SU-DHL-6 (cell line): ENCODE measurements around the gene UBR4.

Experiments
- H2AFZ ChIP-seq: fragments of 200-600 bp; sonication (generic); 2 replicates; pipeline ENCODE4 v1.6.1; 2014; ENCODE audit warnings: low read depth, mild to moderate bottlenecking, moderate library complexity, mixed read lengths, antibody characterized with exemption, low read length; ENCODE audit not compliant: severe bottlenecking
- H3F3A ChIP-seq: fragments of 200-600 bp; shearing (Covaris generic); 2 replicates; pipeline ENCODE4 v1.6.0; 2016; ENCODE audit warnings: antibody characterized with exemption, mild to moderate bottlenecking; ENCODE audit not compliant: insufficient read depth
- H3K27ac ChIP-seq: fragments of 200-600 bp; sonication (generic); 2 replicates; pipeline ENCODE4 v1.5.1; 2016; ENCODE audit warnings: low read depth, mild to moderate bottlenecking, low read length, moderate library complexity, mixed read lengths
- H3K27me3 ChIP-seq: fragments of 200-600 bp; sonication (generic), shearing (Covaris generic); 2 replicates; pipeline ENCODE4 v1.6.0; 2014; ENCODE audit warnings: mild to moderate bottlenecking, low read length
- H3K36me3 ChIP-seq: fragments of 200-600 bp; sonication (generic); 2 replicates; pipeline ENCODE4 v1.6.1; 2014; ENCODE audit warnings: mild to moderate bottlenecking, low read length, mixed read lengths
- H3K4me2 ChIP-seq: fragments of 300-600, 200-600 bp; shearing (Covaris generic), sonication (generic); 2 replicates; pipeline ENCODE4 v1.6.0; 2014; ENCODE audit warnings: low read length, low read depth, mild to moderate bottlenecking; ENCODE audit not compliant: poor library complexity, severe bottlenecking
- H3K4me3 ChIP-seq: fragments of 200-600 bp; sonication (generic); 2 replicates; pipeline ENCODE4 v1.5.1; 2014; ENCODE audit warnings: antibody characterized with exemption, low read length, mild to moderate bottlenecking, mixed read lengths; ENCODE audit not compliant: insufficient read depth, poor library complexity, severe bottlenecking
- H3K79me2 ChIP-seq: fragments of 200-600 bp; sonication (generic); 2 replicates; pipeline ENCODE4 v1.6.1; 2014; ENCODE audit warnings: mild to moderate bottlenecking, low read length, moderate library complexity; ENCODE audit not compliant: insufficient read depth
- H3K9ac ChIP-seq: fragments of 200-600 bp; sonication (generic); 2 replicates; pipeline ENCODE4 v1.7.0; 2014; ENCODE audit warnings: mild to moderate bottlenecking, low read length
- H3K9me2 ChIP-seq: fragments of 200-600 bp; sonication (generic); replicated peaks from 2 replicates; pipeline ENCODE4 v1.6.1; 2014; ENCODE audit warnings: low read length; ENCODE audit not compliant: insufficient read depth
- H3K9me3 ChIP-seq: fragments of 200-600 bp; sonication (generic); 2 replicates; pipeline ENCODE4 v1.6.1; 2014; ENCODE audit warnings: low read length, mixed read lengths; ENCODE audit not compliant: insufficient read depth
- H4K20me1 ChIP-seq: fragments of 200-600 bp; sonication (generic); 2 replicates; pipeline ENCODE4 v1.6.1; 2014; ENCODE audit warnings: low read depth, mild to moderate bottlenecking, antibody characterized with exemption, low read length, moderate library complexity, mixed read lengths
- CTCF ChIP-seq: fragments of 200-600 bp; sonication (generic); IDR thresholded peaks from one replicate; pipeline ENCODE4 v1.5.1; 2017; ENCODE audit warnings: antibody characterized with exemption, mild to moderate bottlenecking, low read length, moderate library complexity; ENCODE audit not compliant: insufficient read depth, poor library complexity, severe bottlenecking
- EZH2phosphoT487 ChIP-seq: fragments of 200-600 bp; sonication (generic), shearing (Covaris generic); conservative IDR thresholded peaks from 2 replicates; pipeline ENCODE4 v1.6.1; 2018; ENCODE audit warnings: mild to moderate bottlenecking, antibody characterized with exemption, low read length, moderate library complexity, mixed read lengths

The UBR4 gene

GRCh38 chr1:19068639-19069276, 141.3 kb downstream of the UBR4 start:
- no peak overlapping the region for H2AFZ ChIP-seq
- H3K4me3 ChIP-seq: no peak overlapping the region
- no peaks in the 10 kb centered on the region for H3K9me2 ChIP-seq
- H3K36me3 ChIP-seq: no peaks in the 10 kb centered on the region
- no peak overlapping the region for H3K4me2 ChIP-seq
- H3F3A ChIP-seq: no peaks in the 10 kb centered on the region
- no peak overlapping the region for H3K27ac ChIP-seq
- no peaks in the 10 kb centered on the region for H3K9me3 ChIP-seq
- no peak overlapping the region for H3K9ac ChIP-seq
- no peaks in the 10 kb centered on the region for H3K79me2 ChIP-seq
- H3K27me3 ChIP-seq: no peaks in the 10 kb centered on the region
- no peaks in the 10 kb centered on the region for H4K20me1 ChIP-seq
- TF ChIP-seq CTCF (no peak), EZH2phosphoT487 (no peak)

- H3K79me2 ChIP-seq: no peaks in the 10 kb centered on the region
- H3K27me3 ChIP-seq: no peaks in the 10 kb centered on the region
- H2AFZ ChIP-seq: no peak overlapping the region
- H3K27ac ChIP-seq: no peak overlapping the region
- H3K36me3 ChIP-seq: no peaks in the 10 kb centered on the region
- H3K9me2 ChIP-seq: no peaks in the 10 kb centered on the region
- H3K9me3 ChIP-seq: no peaks in the 10 kb centered on the region
- H3F3A ChIP-seq: no peaks in the 10 kb centered on the region
- no peak overlapping the region for H3K4me2 ChIP-seq
- H4K20me1 ChIP-seq: no peaks in the 10 kb centered on the region
- H3K4me3 ChIP-seq: no peak overlapping the region
- no peak overlapping the region for H3K9ac ChIP-seq
- no peak for TF ChIP-seq EZH2phosphoT487
- no peak for TF ChIP-seq CTCF
These were observed 142.0 kb downstream of the UBR4 start for GRCh38 chr1:19067912-19068638.

- Histone ChIP-seq H3K9me3 (no peaks in the 10 kb centered on the region; the same call in 1 of the 2 replicates), H3K4me2 (no peak overlapping the region), H3K27ac (no peak overlapping the region), H4K20me1 (no peaks in the 10 kb centered on the region), H3K79me2 (no peaks in the 10 kb centered on the region), H3F3A (no peaks in the 10 kb centered on the region), H3K9me2 (no peaks in the 10 kb centered on the region), H3K9ac (no peak overlapping the region), H2AFZ (no peak overlapping the region), H3K36me3 (no peaks in the 10 kb centered on the region), H3K27me3 (no peaks in the 10 kb centered on the region), H3K4me3 (no peak overlapping the region)
- no peak for TF ChIP-seq CTCF
- TF ChIP-seq EZH2phosphoT487: no peak
These were observed 142.7 kb downstream of the UBR4 start for GRCh38 chr1:19067182-19067911.
